GM21526 (cell line): ENCODE measurements around the gene EYS.

Experiments
- ATAC-seq: cut with Tn5 transposase; IDR thresholded peaks from one replicate; pipeline ENCODE4 v1.9.1; 2021; ENCODE audit warnings: moderate library complexity; ENCODE audit not compliant: unreplicated experiment, low FRiP score

Gene EYS

GRCh38 chr6:65253041-65253440 is 454.0 kb downstream of the EYS start:
- no peak for ATAC-seq

- ATAC-seq = no peak
Measured at GRCh38 chr6:65248101-65248610, 458.9 kb downstream of the EYS start.

- ATAC-seq = no peak
Measured at GRCh38 chr6:65231616-65232015, 475.4 kb downstream of the EYS start.

DNA sequence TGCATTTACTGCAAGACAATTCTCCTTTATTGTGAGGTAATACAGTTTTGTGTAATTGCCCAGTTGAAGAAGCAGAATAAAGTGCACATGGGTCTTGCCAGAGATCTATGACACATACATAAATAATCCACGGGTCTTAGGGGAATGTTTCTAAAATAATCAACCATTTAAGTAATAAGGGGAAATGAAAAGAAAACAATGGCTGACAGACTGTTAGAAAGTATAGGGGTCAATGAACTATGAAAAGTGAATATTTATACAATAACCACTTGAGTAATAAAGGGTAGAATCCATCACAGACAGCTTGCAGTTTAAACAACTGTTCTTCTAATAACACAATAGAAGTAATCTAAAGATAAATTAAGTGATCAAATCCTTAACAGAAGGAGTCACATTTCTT is 477.2 kb downstream of the EYS start:
- ATAC-seq = no peak

DNA sequence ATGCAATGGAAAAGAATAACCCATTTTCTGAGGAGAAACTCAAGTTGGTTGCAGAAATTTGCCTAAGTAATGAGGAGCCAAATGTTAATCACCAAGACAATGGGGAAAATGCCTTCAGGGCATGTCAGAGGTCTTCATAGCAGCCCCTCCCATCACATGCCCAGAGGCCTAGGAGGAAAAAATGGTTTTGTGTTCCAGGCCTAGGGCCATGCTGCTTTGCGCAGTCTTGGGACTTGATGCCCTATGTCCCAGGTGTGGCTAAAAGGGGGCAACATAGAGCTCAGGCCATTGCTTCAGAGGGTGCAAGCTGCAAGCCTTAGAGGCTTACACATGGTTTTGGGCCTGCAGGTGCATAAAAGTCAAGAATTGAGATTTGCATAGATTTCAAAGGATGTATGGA is 485.9 kb downstream of the EYS start:
- ATAC-seq = no peak

GRCh38 chr6:65202738-65203137 is 504.3 kb downstream of the EYS start:
- no peak for ATAC-seq

- ATAC-seq = no peak
Measured at GRCh38 chr6:65199683-65200082, 507.3 kb downstream of the EYS start.

DNA sequence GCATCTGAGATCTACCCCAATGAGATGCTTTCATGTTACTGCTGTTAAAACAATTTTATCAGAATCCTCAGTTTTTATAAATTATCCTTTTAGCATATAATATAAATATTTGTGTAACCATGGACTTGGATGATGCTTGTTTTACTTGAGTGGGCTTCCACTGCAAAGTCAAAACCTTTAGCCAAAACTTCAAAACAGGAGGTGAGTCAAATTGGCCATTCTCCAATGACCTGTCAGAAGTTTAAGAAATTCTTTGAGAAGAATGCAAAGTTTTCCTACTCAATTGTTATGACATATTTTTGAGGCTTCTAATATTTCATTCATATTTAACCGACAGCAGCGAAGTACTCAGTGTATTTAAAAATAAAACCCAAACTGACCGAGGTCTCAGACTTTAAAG is 507.9 kb downstream of the EYS start:
- ATAC-seq = no peak

DNA sequence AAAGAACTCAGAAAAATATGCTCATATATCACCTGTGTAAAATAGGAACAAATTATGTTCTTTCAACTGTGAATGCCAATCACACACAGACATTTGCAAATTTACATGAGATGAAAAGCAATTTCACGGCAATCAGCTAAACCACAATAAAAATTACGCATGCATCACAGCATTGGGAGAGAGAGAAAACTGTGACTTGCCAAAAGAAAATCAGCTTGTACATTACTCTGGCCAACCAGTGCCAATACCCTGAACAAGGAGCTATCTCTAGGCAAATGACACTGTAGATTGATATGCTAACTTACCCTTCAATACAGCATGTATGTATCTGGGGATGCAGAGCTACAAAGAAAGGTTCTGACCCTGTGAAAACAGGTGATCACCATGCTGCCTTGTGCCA is 515.6 kb downstream of the EYS start:
- ATAC-seq = no peak

GRCh38 chr6:65189236-65189881 is 517.7 kb downstream of the EYS start:
- no peak for ATAC-seq

DNA sequence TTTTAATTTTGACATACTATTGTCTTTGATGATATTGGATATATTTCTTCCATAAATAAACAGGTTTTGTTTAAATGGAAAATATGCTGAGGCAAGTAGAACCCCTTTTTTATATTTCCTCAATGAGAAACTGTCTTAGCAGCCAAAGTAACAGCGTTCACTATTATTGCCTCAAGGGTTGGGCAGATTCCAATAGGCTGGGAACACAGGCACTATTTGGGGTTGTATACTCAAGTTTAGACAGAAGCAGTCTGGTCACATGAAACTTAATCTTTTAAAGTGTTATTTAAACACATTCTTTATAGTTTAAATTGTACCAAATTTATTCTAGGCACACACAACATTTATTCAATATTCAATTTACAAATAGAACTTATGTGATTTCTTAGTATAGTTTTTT is 520.2 kb downstream of the EYS start:
- ATAC-seq = no peak

GRCh38 chr6:65182681-65183080 is 524.3 kb downstream of the EYS start:
- ATAC-seq = no peak

- no peak for ATAC-seq
Measured at GRCh38 chr6:65170273-65170672, 536.8 kb downstream of the EYS start.

- no peak for ATAC-seq
Measured at GRCh38 chr6:65161661-65162060, 545.4 kb downstream of the EYS start.

DNA sequence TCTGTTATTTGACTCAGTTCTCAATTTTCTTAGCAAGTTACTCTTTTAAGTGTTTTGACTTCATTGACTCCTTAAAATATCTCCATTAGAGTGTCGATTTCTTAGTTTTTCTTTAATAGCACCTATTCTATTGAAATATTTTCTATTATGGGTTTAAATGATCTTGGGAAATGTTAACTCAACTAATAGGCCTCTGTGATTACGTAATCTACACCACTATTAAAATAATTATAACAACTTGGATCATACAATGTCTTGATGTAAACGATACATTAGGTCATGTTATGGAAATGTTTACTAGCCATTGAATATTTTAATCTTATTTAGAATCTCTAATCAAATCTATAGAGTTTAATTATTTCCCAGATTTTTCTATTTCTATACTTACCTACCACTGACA is 550.0 kb downstream of the EYS start:
- ATAC-seq = no peak

DNA sequence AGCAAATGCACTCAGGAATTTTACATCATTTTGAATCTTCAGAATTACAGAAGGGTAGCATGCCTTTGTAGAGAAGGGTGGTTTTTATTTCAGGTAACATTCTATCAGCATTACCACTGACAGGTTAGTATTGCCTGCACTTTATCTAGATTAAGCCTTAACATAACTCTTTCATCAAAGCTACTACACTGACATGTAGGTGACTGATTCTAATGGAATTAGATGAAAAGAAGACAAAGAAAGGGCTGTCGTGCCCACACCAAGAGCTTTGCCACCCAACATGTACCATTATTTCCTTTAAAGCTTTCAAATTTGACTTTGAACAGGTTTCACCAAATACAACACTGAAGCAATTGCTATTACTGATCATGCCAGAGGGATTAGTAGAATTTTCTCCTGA is 551.9 kb downstream of the EYS start:
- no peak for ATAC-seq

DNA sequence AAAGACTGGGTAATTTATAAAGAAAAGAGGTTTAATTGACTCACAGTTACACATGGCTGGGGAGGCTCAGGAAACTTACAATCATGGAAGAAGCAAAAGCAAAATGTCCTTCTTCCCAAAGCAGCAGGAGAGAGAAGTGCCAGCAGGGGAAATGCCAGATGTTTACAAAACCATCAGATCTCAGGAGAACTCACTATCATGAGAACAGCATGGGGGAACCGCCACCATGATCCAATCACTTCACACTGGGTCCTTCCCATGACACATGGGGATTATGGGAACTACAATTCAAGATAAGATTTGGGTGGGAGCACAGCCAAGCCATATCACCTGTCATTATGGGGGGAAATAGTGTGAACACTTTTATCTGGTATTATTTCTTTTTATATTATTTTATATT is 557.2 kb downstream of the EYS start:
- ATAC-seq = no peak

- ATAC-seq = no peak
Measured at GRCh38 chr6:65148839-65149238, 558.2 kb downstream of the EYS start.

DNA sequence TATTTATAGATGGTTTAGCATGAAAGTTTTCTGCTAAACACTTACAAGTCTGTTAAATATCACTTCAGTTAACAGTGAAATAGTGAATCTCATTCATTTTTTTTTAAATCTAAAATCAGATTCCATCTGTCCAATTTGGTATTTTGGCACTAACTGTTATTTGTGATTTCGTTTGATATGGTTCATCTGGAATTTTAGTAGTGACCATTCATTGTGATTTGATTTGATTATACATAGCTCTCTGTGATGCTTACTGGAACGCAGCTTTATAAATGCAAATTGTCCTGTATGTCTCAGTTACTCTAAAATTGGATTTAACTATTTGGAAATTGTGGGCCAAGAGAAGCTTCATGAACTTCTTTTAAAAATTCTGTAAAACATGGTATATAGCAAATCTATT is 571.5 kb downstream of the EYS start:
- no peak for ATAC-seq

GRCh38 chr6:65126667-65127066 is 580.4 kb downstream of the EYS start:
- no peak for ATAC-seq

- ATAC-seq = no peak
Measured at GRCh38 chr6:65123521-65123920, 583.5 kb downstream of the EYS start.

GRCh38 chr6:65117817-65118409 is 589.1 kb downstream of the EYS start:
- no peak for ATAC-seq

GRCh38 chr6:65116326-65116725 is 590.7 kb downstream of the EYS start:
- ATAC-seq = no peak
